Vagina (tissue), 2 donors: ENCODE measurements around the gene DEDD.

Experiments
- POLR2A ChIP-seq, 2 donors: fragments of 450-650 bp; IDR thresholded peaks; one replicate each; pipeline ENCODE4 v1.6.1; 2017; ENCODE audit warnings: antibody characterized with exemption in 2 of 2, mild to moderate bottlenecking in 2 of 2, moderate library complexity in 2 of 2
- POLR2AphosphoS5 ChIP-seq, 2 donors: sonication (generic); formaldehyde crosslinking; IDR thresholded peaks; one replicate each; pipeline ENCODE4 v1.9.0; 2017; ENCODE audit warnings: antibody characterized with exemption in 2 of 2, mild to moderate bottlenecking in 2 of 2, low read depth in 1 of 2; ENCODE audit not compliant: insufficient read depth in 1 of 2
- TF ChIP-seq, protein P1 (sequence below), 3 experiments: fragments of 450-650 bp in 2 of 3; fragments of 200-600 bp in 1 of 3; sonication (generic) in 1 of 3; IDR thresholded peaks; one replicate each; pipeline ENCODE4 v1.5.1; 2017 to 2019; ENCODE audit warnings: antibody characterized with exemption in 3 of 3, mild to moderate bottlenecking in 2 of 3, moderate library complexity in 2 of 3

DNA sequence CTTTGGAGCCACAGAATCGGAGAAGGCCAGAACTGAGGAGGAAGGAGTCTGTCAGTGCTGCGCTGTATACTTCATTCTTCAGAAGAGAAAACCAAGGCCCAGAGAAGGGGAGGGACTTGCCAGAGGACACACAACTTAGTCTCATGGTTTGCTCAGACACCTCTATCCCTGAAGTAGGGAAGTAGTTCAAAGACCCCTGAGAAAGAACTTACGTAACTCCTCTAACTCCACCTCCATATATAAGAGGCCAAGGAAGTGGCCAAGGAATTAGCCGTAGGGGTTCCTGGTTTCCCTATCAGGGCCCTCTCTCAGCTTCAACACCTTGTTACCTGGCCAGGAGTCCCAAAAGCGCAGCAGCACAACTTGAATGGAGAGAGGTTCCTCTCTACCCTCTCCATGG, 42.5 kb downstream of the DEDD start:
- TF ChIP-seq, protein P1, sequence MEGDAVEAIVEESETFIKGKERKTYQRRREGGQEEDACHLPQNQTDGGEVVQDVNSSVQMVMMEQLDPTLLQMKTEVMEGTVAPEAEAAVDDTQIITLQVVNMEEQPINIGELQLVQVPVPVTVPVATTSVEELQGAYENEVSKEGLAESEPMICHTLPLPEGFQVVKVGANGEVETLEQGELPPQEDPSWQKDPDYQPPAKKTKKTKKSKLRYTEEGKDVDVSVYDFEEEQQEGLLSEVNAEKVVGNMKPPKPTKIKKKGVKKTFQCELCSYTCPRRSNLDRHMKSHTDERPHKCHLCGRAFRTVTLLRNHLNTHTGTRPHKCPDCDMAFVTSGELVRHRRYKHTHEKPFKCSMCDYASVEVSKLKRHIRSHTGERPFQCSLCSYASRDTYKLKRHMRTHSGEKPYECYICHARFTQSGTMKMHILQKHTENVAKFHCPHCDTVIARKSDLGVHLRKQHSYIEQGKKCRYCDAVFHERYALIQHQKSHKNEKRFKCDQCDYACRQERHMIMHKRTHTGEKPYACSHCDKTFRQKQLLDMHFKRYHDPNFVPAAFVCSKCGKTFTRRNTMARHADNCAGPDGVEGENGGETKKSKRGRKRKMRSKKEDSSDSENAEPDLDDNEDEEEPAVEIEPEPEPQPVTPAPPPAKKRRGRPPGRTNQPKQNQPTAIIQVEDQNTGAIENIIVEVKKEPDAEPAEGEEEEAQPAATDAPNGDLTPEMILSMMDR (IDR thresholded peaks at IDR 0.05): no peak
- TF ChIP-seq POLR2A (IDR thresholded peaks at IDR 0.05) (no peak), POLR2AphosphoS5 (IDR thresholded peaks at IDR 0.05; ENCODE audit: insufficient read depth in 1 of 2, low read depth in 1 of 2) (no peak)
